ENCODE results near the gene TSPAN7. TPM values are rescaled to one million over a fixed set of nuclear protein-coding genes. Genes with fewer than 3 reads are reported as not detected.

TSPAN7 gene
- total and polyA plus RNA-seq, 2 donors (not counting 1 experiment from before 2014, with no cell fraction given), result 0.07 to 0.32 TPM

DNA sequence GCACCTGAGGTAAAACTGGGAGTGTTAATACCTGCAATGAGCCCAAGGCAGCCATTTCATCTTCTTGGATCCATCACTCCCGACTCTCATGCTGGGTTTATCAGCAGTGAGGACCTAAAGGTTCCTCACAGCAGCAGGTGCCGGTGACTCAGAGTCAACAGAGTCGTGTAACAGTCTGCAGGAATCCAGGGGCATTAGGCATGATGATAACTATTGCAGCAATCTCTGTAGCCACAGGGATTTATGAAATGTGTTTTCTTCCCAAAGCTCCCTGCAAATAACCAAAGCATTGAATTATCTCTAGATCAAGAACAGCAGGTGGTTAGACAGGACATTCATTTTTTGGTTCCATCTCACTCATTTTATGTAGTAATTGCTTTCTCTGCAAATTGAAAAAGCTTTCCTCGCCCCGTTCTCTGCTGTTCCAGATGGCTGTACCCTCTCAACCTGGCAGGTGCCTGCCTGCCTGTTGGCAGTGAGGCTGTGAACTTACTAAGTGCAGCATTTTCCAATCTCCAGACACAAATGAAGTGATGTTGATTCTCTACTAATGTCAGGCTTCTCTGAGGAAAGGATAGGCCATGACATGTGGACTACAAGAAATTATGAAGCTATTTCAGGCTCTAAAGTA, 48.1 kb upstream of the TSPAN7 start:
- no peak overlapping the region for H3K4me3 Mint-ChIP-seq
- H3K27ac ChIP-seq (ENCODE audit: low read length in 2 of 2), result no peak overlapping the region
- no peak overlapping the region for H2AFZ ChIP-seq (ENCODE audit: insufficient read depth, low read depth, low read length, poor library complexity, severe bottlenecking)
- no peak overlapping the region for H3K4me2 ChIP-seq (replicated peaks; ENCODE audit: low read depth, low read length, poor library complexity, severe bottlenecking)
- H3K27ac Mint-ChIP-seq, result no peak overlapping the region
- H4K20me1 ChIP-seq (ENCODE audit: control insufficient read depth, insufficient read depth, low read length, poor library complexity, severe bottlenecking), result no peaks in the 10 kb centered on the region
- no peaks in the 10 kb centered on the region for H3K4me1 ChIP-seq (ENCODE audit: control insufficient read depth in 2 of 2, insufficient read depth in 2 of 2, low read length in 2 of 2)
- H3K9me3 Mint-ChIP-seq (ENCODE audit: insufficient read depth), result no peaks in the 10 kb centered on the region
- DNase-seq (no peak), ATAC-seq (ENCODE audit: low read depth) (no peak)
- TF ChIP-seq EZH2 (IDR thresholded peaks at IDR 0.05; ENCODE audit: borderline replicate concordance, insufficient read depth, low read depth, low read length, poor library complexity, severe bottlenecking), result no peak
- TF ChIP-seq, protein P1, sequence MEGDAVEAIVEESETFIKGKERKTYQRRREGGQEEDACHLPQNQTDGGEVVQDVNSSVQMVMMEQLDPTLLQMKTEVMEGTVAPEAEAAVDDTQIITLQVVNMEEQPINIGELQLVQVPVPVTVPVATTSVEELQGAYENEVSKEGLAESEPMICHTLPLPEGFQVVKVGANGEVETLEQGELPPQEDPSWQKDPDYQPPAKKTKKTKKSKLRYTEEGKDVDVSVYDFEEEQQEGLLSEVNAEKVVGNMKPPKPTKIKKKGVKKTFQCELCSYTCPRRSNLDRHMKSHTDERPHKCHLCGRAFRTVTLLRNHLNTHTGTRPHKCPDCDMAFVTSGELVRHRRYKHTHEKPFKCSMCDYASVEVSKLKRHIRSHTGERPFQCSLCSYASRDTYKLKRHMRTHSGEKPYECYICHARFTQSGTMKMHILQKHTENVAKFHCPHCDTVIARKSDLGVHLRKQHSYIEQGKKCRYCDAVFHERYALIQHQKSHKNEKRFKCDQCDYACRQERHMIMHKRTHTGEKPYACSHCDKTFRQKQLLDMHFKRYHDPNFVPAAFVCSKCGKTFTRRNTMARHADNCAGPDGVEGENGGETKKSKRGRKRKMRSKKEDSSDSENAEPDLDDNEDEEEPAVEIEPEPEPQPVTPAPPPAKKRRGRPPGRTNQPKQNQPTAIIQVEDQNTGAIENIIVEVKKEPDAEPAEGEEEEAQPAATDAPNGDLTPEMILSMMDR (IDR thresholded peaks at IDR 0.05), result no peak
- H3K4me1 Mint-ChIP-seq, result no peaks in the 10 kb centered on the region
- no peaks in the 10 kb centered on the region for H3K27me3 ChIP-seq (replicated peaks in 1 of 4; ENCODE audit: control extremely low read depth in 1 of 4, control insufficient read depth in 3 of 4, insufficient read depth in 4 of 4, low read length in 3 of 4)
- WGBS (ENCODE audit: insufficient coverage), result no CpG with 5 or more reads among the region's 5 CpGs
- ChIA-PET POLR2A (no interaction called here), CTCF (no interaction called here)
- H3K9ac ChIP-seq (ENCODE audit: low read length), result no peak overlapping the region
- H3K4me3 ChIP-seq (ENCODE audit: control extremely low read depth in 1 of 5, extremely low read depth in 1 of 5, insufficient read depth in 1 of 5, low read depth in 2 of 5, low read length in 4 of 5), result no peak overlapping the region
- H3K27me3 Mint-ChIP-seq, result peaks cover 3% of the 10 kb centered on the region
- H3K36me3 ChIP-seq (replicated peaks in 1 of 2; ENCODE audit: control extremely low read depth in 1 of 2, control insufficient read depth in 1 of 2, extremely low read depth in 1 of 2, insufficient read depth in 2 of 2, low read length in 1 of 2), result no peaks in the 10 kb centered on the region
- intact Hi-C loops (cut with micrococcal nuclease), result no loop called here
- H3K79me2 ChIP-seq (ENCODE audit: control insufficient read depth, insufficient read depth, low read length), result no peaks in the 10 kb centered on the region
- no peaks in the 10 kb centered on the region for H3K9me3 ChIP-seq (ENCODE audit: control extremely low read depth in 1 of 3, control insufficient read depth in 2 of 3, insufficient read depth in 1 of 3, low read length in 2 of 3)

DNA sequence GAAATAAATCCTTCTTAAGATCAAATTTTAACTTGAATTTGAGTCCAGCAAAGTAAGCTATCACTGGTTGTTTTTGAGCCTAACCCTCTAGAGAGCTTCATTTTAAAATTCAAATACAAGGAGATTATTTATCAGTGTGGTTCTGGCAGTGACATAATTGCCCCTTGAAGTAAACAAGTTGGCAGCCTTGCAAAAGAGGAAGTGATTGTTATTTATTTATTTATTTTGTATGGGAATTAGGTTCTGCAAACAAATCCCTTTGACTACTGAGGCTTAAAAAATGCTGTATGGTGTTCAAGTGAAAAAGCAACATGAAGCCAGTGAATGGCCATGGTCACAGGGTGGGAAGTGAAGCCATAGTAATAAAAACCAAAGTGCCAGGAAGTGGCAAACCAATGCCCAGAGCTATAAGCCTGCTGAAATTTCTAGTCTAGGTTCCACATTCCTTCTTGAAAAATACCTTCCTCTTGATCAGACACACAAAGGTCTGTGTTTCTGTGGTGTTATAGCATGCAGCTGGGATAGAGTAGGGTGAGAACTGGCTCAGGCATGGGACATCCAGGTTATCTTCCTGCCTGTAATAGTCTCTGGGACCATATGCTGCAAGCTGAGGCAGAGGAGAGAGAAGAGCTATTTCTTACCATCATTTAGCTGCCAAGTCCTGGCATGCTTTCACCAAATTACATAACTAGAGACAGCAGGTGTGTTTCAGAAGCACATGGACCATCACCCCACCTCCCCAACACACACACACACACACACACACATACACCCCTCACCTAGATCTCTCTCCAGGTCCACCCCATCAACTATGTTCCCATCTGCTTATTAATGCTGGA, 47.1 kb upstream of the TSPAN7 start:
- CTCF ChIA-PET, result no interaction called here
- Histone ChIP-seq H4K20me1 (ENCODE audit: control insufficient read depth, insufficient read depth, low read length, poor library complexity, severe bottlenecking) (no peaks in the 10 kb centered on the region), H3K4me2 (replicated peaks; ENCODE audit: low read depth, low read length, poor library complexity, severe bottlenecking) (no peak overlapping the region), H3K36me3 (replicated peaks in 1 of 2; ENCODE audit: control extremely low read depth in 1 of 2, control insufficient read depth in 1 of 2, extremely low read depth in 1 of 2, insufficient read depth in 2 of 2, low read length in 1 of 2) (no peaks in the 10 kb centered on the region), H3K9ac (ENCODE audit: low read length) (no peak overlapping the region), H3K9me3 (ENCODE audit: control extremely low read depth in 1 of 3, control insufficient read depth in 2 of 3, insufficient read depth in 1 of 3, low read length in 2 of 3) (no peaks in the 10 kb centered on the region), H3K4me3 (ENCODE audit: control extremely low read depth in 1 of 5, extremely low read depth in 1 of 5, insufficient read depth in 1 of 5, low read depth in 2 of 5, low read length in 4 of 5) (no peak overlapping the region), H3K27me3 (replicated peaks in 1 of 4; ENCODE audit: control extremely low read depth in 1 of 4, control insufficient read depth in 3 of 4, insufficient read depth in 4 of 4, low read length in 3 of 4) (no peaks in the 10 kb centered on the region), H3K4me1 (ENCODE audit: control insufficient read depth in 2 of 2, insufficient read depth in 2 of 2, low read length in 2 of 2) (no peaks in the 10 kb centered on the region), H2AFZ (ENCODE audit: insufficient read depth, low read depth, low read length, poor library complexity, severe bottlenecking) (no peak overlapping the region), H3K27ac (ENCODE audit: low read length in 2 of 2) (no peak overlapping the region), H3K79me2 (ENCODE audit: control insufficient read depth, insufficient read depth, low read length) (no peaks in the 10 kb centered on the region)
- peaks cover 3% of the 10 kb centered on the region for H3K27me3 Mint-ChIP-seq
- no peaks in the 10 kb centered on the region for H3K4me1 Mint-ChIP-seq
- TF ChIP-seq EZH2 (IDR thresholded peaks at IDR 0.05; ENCODE audit: borderline replicate concordance, insufficient read depth, low read depth, low read length, poor library complexity, severe bottlenecking), result no peak
- TF ChIP-seq, protein P1 (IDR thresholded peaks at IDR 0.05), result no peak
- no peaks in the 10 kb centered on the region for H3K9me3 Mint-ChIP-seq (ENCODE audit: insufficient read depth)
- POLR2A ChIA-PET, result no interaction called here
- intact Hi-C loops (cut with micrococcal nuclease), result no loop called here
- ATAC-seq (ENCODE audit: low read depth) (no peak), DNase-seq (no peak)
- no peak overlapping the region for H3K4me3 Mint-ChIP-seq
- H3K27ac Mint-ChIP-seq, result no peak overlapping the region

Data from B cell (primary cell).